ENCODE measurements around the gene TMEM37. TPM values are rescaled to one million over a fixed set of nuclear protein-coding genes. Genes with fewer than 3 reads are reported as not detected.

Gene TMEM37
- total RNA-seq, 1 experiment from 2014 or later: 9.6 TPM

GRCh38 chr2:119425620-119426395 is 5.8 kb upstream of the TMEM37 start:
- Mint-ChIP-seq H3K27me3 (ENCODE audit: low read depth) (peaks cover 36% of the 10 kb centered on the region), H3K4me3 (no peak overlapping the region), H3K4me1 (peaks cover 39% of the 10 kb centered on the region), H3K27ac (no peak overlapping the region), H3K36me3 (peaks cover 14% of the 10 kb centered on the region), H3K9me3 (peaks cover 18% of the 10 kb centered on the region)
- TF ChIP-seq OVOL2 (CRISPR knock-in tag; IDR thresholded peaks at IDR 0.05; ENCODE audit: borderline replicate concordance): no peak
- TF ChIP-seq ZSCAN18 (CRISPR knock-in tag; IDR thresholded peaks at IDR 0.05): no peak
- TF ChIP-seq AR (CRISPR knock-in tag; IDR thresholded peaks at IDR 0.05): no peak
- no peak for TF ChIP-seq CDX4 (CRISPR knock-in tag; IDR thresholded peaks at IDR 0.05; ENCODE audit: borderline replicate concordance)
- no peak for TF ChIP-seq TP53 (CRISPR knock-in tag; IDR thresholded peaks at IDR 0.05)
- TF ChIP-seq RELA (CRISPR knock-in tag; IDR thresholded peaks at IDR 0.05; ENCODE audit: borderline replicate concordance): no peak
- TF ChIP-seq NR1H2 (CRISPR knock-in tag; IDR thresholded peaks at IDR 0.05): no peak
- TF ChIP-seq MXD4 (CRISPR knock-in tag; IDR thresholded peaks at IDR 0.05; ENCODE audit: borderline replicate concordance): no peak
- no peak for TF ChIP-seq ZNF512 (CRISPR knock-in tag; IDR thresholded peaks at IDR 0.05; ENCODE audit: borderline replicate concordance)
- DNase-seq (ENCODE audit: low spot score) (no peak), ATAC-seq (no peak)
- ChIA-PET POLR2A (no interaction called here), CTCF (interaction anchor here (1.0 kb wide), 1 partner anchor 50 kb away, joined by 3 read pairs; no protein-coding TSS in a partner anchor)

- Mint-ChIP-seq H3K27me3 (ENCODE audit: low read depth) (peaks cover 36% of the 10 kb centered on the region), H3K4me1 (peaks cover 44% of the 10 kb centered on the region)
- CTCF ChIA-PET: interaction anchor here (1.0 kb wide), 1 partner anchor 50 kb away, joined by 3 read pairs; no protein-coding TSS in a partner anchor
- TF ChIP-seq ZNF425 (CRISPR knock-in tag; conservative IDR thresholded peaks at IDR 0.05) (no peak), FOXP1 (CRISPR knock-in tag; IDR thresholded peaks at IDR 0.05; ENCODE audit: borderline replicate concordance) (no peak), GRHL2 (CRISPR knock-in tag; IDR thresholded peaks at IDR 0.05; ENCODE audit: insufficient replicate concordance, severe bottlenecking) (no peak), AR (CRISPR knock-in tag; IDR thresholded peaks at IDR 0.05) (no peak), KAT7 (CRISPR knock-in tag; IDR thresholded peaks at IDR 0.05; ENCODE audit: borderline replicate concordance) (no peak), CDX4 (CRISPR knock-in tag; IDR thresholded peaks at IDR 0.05; ENCODE audit: borderline replicate concordance) (no peak), USF2 (CRISPR knock-in tag; IDR thresholded peaks at IDR 0.05) (no peak), HMGXB4 (CRISPR knock-in tag; IDR thresholded peaks at IDR 0.05) (no peak), ZNF423 (CRISPR knock-in tag; IDR thresholded peaks at IDR 0.05) (no peak)
Observed at GRCh38 chr2:119426396-119426675, 5.3 kb upstream of the TMEM37 start.

More at GRCh38 chr2:119426396-119426675, 5.3 kb upstream of the TMEM37 start:
- DNase-seq (ENCODE audit: low spot score): no peak
- no peak for ATAC-seq
- POLR2A ChIA-PET: no interaction called here
- H3K4me3 Mint-ChIP-seq: no peak overlapping the region
- H3K9me3 Mint-ChIP-seq: peaks cover 13% of the 10 kb centered on the region
- H3K27ac Mint-ChIP-seq: no peak overlapping the region
- H3K36me3 Mint-ChIP-seq: peaks cover 11% of the 10 kb centered on the region

Data from WTC11 (cell line).